Skeletal muscle tissue (tissue), 4 donors: ENCODE data around the gene APOF. TPM values are rescaled to one million over a fixed set of nuclear protein-coding genes. Genes with fewer than 3 reads are reported as not detected.

Experiments used
- H3K27ac ChIP-seq: one replicate; pipeline ENCODE4 v1.7.0; 2013; ENCODE audit warnings: mild to moderate bottlenecking, low read depth, low read length, inconsistent platforms
- H3K27me3 ChIP-seq, 3 donors: one replicate each; pipeline ENCODE4 v1.7.0; 2013; ENCODE audit warnings: low read length in 3 of 3; ENCODE audit not compliant: control insufficient read depth in 3 of 3, insufficient read depth in 3 of 3
- H3K36me3 ChIP-seq, 3 donors: one replicate each; pipeline ENCODE4 v1.7.0; 2013; ENCODE audit warnings: low read length in 3 of 3; ENCODE audit not compliant: control insufficient read depth in 3 of 3, insufficient read depth in 3 of 3
- H3K4me1 ChIP-seq, 3 donors: one replicate each; pipeline ENCODE4 v1.7.0; 2013; ENCODE audit warnings: low read length in 3 of 3, mild to moderate bottlenecking in 3 of 3; ENCODE audit not compliant: control insufficient read depth in 3 of 3, insufficient read depth in 3 of 3
- H3K4me3 ChIP-seq, 3 donors: one replicate each; pipeline ENCODE4 v1.7.0; 2013; ENCODE audit warnings: low read length in 3 of 3
- H3K9ac ChIP-seq, 3 donors: one replicate each; pipeline ENCODE4 v1.7.0; 2013; ENCODE audit warnings: low read length in 3 of 3, mild to moderate bottlenecking in 3 of 3, moderate library complexity in 2 of 3, low read depth in 1 of 3
- H3K9me3 ChIP-seq, 3 donors: one replicate each; pipeline ENCODE4 v1.7.0; 2013; ENCODE audit warnings: low read length in 3 of 3; ENCODE audit not compliant: control insufficient read depth in 3 of 3
- total RNA-seq: library from RNA; depleted of rRNA; stranded (reverse); fragments of >200 nt; gene quantifications from one replicate; pipeline ENCODE4 v1.2.3, GENCODE V29; 2014
- donor health status: Osteomylitis.

Gene APOF
- total RNA-seq, 1 donor from 2014 or later: not detected

DNA sequence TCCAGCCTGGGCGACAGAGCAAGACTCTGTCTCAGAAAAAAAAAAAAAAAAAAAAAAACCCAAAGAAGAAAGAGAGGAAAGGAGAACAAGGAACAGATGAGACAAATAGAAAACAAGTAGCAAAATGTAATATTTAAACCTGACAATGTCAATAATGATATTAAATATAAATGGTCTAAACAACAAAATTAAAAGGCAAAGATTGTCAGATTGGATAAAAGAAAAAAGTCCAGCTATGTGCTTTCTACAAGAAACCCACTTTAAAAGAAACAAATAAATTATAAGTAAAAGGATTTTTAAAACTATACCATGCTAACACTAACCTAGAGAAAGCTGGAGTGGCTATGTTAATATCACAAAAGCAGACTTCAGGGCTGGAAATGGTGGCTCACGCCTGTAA lies 29.7 kb upstream of the APOF start:
- Histone ChIP-seq H3K27ac (no peak overlapping the region), H3K36me3 (no peaks in the 10 kb centered on the region), H3K9me3 (no peaks in the 10 kb centered on the region), H3K4me3 (no peak overlapping the region), H3K9ac (no peak overlapping the region), H3K4me1 (no peaks in the 10 kb centered on the region), H3K27me3 (no peaks in the 10 kb centered on the region)

DNA sequence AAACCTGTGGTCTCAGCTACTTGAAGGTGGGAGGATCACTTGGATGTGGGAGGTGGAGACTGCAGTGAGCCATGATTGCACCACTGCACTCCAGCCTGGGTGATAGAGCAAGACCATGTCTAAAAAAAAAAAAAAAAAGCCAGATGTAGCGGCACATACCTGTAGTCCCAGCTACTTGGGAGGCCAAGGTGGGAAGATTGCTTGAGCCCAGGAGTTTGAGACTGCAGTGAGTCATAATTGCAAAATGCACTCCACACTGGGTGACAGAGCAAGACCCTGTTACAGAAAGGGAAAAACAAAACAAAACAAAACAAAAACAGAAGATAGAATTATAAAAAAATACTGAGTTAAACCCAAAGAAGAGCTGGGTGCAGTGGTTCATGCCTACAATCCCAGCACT lies 29.1 kb upstream of the APOF start:
- Histone ChIP-seq H3K27me3 (no peaks in the 10 kb centered on the region), H3K4me1 (no peaks in the 10 kb centered on the region), H3K36me3 (no peaks in the 10 kb centered on the region), H3K9ac (no peak overlapping the region), H3K9me3 (no peaks in the 10 kb centered on the region), H3K4me3 (no peak overlapping the region), H3K27ac (no peak overlapping the region)

DNA sequence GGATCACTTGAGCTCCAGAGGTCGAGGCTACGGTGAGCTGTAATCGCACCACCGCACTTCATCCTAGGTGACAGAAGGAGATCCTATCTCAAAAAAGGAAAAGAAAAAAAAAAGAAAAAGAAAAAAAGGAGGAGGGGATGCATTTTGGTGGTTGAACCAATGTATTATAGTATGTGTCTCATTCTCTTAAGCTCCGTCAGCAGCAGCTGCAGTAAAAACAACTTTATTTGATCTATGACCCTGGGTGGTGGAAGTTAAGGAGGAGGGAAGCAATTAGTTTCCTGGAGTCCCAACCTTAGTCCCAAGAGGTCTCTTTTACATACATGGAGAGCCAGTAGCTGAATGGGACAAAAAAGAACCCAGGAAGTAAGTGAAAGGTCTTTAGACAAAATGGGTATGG lies 26.8 kb upstream of the APOF start:
- H3K9ac ChIP-seq: no peak overlapping the region
- H3K4me3 ChIP-seq: no peak overlapping the region
- no peaks in the 10 kb centered on the region for H3K36me3 ChIP-seq
- no peaks in the 10 kb centered on the region for H3K4me1 ChIP-seq
- no peak overlapping the region for H3K27ac ChIP-seq
- H3K9me3 ChIP-seq: no peaks in the 10 kb centered on the region
- no peaks in the 10 kb centered on the region for H3K27me3 ChIP-seq

DNA sequence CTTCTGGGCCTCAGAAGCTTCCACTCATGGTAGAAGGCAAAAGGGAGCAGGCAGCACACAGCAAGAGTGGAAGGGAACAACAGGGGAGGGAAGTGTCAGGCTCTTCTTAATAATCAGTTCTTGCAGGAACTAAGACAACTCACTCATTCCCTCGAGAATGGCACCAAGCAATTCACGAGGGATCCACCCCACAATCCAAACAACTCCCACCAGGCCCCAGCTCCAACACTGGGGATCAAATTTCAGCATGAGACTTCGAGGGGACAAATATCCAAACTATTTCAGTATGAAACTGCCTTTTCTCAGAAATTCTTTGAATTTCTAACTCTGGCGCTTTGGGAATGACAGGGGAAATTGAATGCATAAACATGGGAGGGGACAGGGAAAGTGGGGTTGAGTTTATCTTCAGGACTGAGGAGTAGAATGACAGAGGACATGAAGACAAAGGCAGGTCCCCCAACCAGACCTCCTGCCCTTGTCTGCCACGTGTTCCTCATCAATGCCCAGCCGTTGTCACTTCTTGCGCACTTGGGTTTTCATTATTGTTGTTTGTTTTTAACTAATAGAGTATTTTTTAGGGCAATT lies 24.6 kb upstream of the APOF start:
- Histone ChIP-seq H3K27me3 (no peaks in the 10 kb centered on the region), H3K4me1 (no peaks in the 10 kb centered on the region), H3K9ac (no peak overlapping the region), H3K9me3 (no peaks in the 10 kb centered on the region), H3K4me3 (no peak overlapping the region), H3K36me3 (no peaks in the 10 kb centered on the region), H3K27ac (no peak overlapping the region)

DNA sequence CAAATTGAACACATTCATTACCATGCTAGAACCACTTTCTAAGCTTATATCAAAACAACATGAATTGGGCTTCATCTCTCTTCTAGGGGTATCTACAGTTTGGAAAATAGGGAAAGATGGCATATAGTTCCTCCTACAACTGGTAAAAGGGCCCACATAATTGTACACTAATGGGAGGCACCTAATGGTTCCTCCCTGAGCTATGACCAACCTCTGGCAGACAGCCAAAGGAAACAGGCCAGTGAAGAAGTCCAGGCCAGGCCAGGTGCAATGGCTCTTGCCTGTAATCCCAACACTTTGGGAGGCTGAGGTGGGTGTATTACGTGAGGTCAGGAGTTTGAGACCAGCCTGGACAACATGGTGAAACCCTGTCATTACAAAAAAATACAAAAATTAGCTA lies 23.2 kb upstream of the APOF start:
- Histone ChIP-seq H3K4me1 (no peaks in the 10 kb centered on the region), H3K4me3 (no peak overlapping the region), H3K9ac (no peak overlapping the region), H3K36me3 (no peaks in the 10 kb centered on the region), H3K9me3 (no peaks in the 10 kb centered on the region), H3K27me3 (no peaks in the 10 kb centered on the region), H3K27ac (no peak overlapping the region)

DNA sequence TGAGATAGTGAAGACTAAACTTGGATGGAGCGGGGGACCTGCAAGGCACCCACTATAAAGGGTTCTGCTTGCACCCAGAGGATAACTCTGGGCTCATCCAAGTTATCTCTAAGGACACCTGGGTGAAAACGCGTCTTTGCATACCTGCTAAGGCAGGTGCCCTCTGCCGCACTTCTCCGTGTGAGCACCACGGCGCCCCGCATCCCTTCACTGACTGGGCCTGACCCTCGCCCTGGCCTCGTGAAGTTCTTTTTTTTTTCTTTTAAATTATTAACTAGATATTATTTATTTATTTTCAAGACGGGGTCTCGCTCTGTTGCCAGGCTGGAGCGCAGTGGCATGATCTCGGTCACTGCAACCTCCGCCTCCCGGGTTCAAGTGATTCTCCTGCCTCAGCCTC lies 20.0 kb upstream of the APOF start:
- Histone ChIP-seq H3K36me3 (no peaks in the 10 kb centered on the region), H3K27me3 (no peaks in the 10 kb centered on the region), H3K9me3 (no peaks in the 10 kb centered on the region), H3K4me3 (no peak overlapping the region), H3K4me1 (no peaks in the 10 kb centered on the region), H3K9ac (no peak overlapping the region), H3K27ac (no peak overlapping the region)

DNA sequence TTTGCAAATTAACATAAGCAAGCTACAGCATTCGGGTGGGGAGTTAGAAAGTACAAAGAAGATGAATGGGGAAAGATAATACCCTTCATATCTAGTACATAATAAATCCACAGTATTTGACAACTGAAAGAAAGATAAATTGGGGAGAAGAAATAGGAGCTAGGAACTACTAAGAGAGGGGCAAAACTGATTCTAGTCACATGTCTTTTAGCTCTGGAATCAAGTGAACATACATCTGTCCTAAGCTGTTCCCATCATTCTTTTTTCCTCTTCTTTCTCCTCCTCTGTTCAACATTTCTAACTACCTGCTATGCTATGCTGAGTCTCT lies 15.3 kb upstream of the APOF start:
- Histone ChIP-seq H3K27ac (no peak overlapping the region), H3K4me1 (no peaks in the 10 kb centered on the region), H3K4me3 (no peak overlapping the region), H3K9ac (no peak overlapping the region), H3K27me3 (no peaks in the 10 kb centered on the region), H3K9me3 (no peaks in the 10 kb centered on the region), H3K36me3 (no peaks in the 10 kb centered on the region)

DNA sequence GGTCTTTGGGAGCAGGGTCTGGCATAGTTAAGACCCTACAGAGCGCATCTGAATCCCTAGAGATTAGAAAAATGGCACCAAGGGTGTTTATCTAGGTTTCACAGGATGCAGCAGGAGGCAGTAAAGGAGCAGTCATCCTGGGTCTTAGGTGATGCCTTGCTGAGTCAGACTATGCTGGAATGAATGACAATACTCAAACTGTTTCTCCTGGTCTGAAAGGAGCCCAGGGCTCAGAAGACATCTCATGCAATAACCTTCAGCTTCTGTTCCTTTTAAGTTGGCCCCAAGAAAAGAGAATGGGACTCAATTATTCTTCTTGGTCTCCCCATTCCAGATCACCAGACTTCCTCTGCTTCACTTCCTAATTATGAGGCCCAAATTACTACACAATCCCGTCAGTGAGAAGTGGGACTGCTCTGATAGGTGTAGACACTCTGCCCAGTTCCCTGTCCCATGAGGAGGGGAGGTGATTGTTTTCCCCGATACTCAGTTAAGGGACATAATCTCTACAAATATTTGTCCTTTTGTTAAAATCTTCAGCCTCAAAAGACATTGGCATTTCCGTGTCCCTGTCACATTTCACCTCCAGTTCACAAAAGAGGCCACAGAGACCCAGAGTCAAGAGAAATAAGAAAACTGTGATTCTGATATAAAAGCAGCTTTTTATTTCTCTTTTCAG lies 14.8 kb upstream of the APOF start:
- no peaks in the 10 kb centered on the region for H3K4me1 ChIP-seq
- H3K9me3 ChIP-seq: no peaks in the 10 kb centered on the region
- no peaks in the 10 kb centered on the region for H3K36me3 ChIP-seq
- H3K4me3 ChIP-seq: no peak overlapping the region
- H3K27ac ChIP-seq: no peak overlapping the region
- no peaks in the 10 kb centered on the region for H3K27me3 ChIP-seq
- no peak overlapping the region for H3K9ac ChIP-seq

DNA sequence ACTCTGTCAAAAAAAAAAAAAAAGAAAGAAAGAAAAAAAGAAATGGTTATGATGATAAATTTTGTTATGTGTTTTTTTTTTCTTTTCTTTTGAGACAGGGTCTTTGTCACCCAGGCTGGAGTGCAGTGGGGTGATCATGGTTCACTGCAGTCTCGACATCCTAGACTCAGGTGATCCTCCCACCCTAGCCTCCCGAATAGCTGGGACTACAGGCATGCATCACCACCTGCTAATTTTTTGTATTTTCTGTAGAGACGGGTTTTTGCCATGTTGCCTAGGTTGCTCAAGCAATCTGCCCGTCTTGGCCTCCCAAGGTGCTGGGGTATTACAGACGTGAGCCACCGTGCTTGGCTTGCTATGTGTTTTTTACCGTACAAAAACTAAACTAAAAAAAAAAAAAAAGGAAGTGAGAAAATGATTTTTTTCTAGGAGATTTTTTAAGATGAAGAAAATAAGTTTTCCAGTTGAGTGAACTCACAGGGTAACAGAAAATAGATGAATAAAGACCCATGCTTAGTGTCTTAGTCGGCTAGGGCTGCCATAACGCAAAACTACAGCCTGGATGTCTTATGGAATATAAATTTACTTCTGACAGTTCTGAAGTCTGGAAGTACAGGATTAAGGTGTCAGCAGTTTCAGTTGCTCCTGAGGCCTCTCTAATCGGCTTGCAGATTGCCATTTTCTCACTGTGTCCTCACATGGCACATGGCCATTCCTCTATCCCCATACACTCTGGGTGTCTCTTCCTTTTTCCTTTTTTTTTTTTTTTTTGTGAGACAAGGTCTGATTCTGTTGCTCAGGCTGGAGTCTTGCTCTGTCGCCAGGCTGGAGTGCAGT lies 13.2 kb upstream of the APOF start:
- Histone ChIP-seq H3K9me3 (no peaks in the 10 kb centered on the region), H3K27ac (no peak overlapping the region), H3K36me3 (no peaks in the 10 kb centered on the region), H3K27me3 (no peaks in the 10 kb centered on the region), H3K4me1 (no peaks in the 10 kb centered on the region), H3K4me3 (no peak overlapping the region), H3K9ac (no peak overlapping the region)
